ENCODE data around the gene CPB2. TPM values are rescaled to one million over a fixed set of nuclear protein-coding genes. Genes with fewer than 3 reads are reported as not detected.

The CPB2 gene
- total and polyA plus RNA-seq, 7 donors: not detected

GRCh38 chr13:46088821-46089562 is 15.8 kb downstream of the CPB2 start:
- peaks cover 0 to 8% (median 2%) of the 10 kb centered on the region in 3 donors for H3K27me3 ChIP-seq (ENCODE audit: insufficient read depth in 3 of 3, low read length in 2 of 3)
- no peaks in the 10 kb centered on the region for H3K9me3 ChIP-seq
- H3K27ac ChIP-seq: no peak overlapping the region
- WGBS, 3 donors: 76 to 80% (median 78%) methylated on average over 5 of the region's 5 CpGs
- H3K4me3 ChIP-seq: no peak overlapping the region
- TF ChIP-seq, protein P1, sequence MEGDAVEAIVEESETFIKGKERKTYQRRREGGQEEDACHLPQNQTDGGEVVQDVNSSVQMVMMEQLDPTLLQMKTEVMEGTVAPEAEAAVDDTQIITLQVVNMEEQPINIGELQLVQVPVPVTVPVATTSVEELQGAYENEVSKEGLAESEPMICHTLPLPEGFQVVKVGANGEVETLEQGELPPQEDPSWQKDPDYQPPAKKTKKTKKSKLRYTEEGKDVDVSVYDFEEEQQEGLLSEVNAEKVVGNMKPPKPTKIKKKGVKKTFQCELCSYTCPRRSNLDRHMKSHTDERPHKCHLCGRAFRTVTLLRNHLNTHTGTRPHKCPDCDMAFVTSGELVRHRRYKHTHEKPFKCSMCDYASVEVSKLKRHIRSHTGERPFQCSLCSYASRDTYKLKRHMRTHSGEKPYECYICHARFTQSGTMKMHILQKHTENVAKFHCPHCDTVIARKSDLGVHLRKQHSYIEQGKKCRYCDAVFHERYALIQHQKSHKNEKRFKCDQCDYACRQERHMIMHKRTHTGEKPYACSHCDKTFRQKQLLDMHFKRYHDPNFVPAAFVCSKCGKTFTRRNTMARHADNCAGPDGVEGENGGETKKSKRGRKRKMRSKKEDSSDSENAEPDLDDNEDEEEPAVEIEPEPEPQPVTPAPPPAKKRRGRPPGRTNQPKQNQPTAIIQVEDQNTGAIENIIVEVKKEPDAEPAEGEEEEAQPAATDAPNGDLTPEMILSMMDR (IDR thresholded peaks at IDR 0.05): no peak
- intact Hi-C loops (cut with DNase I): no loop called here
- no peaks in the 10 kb centered on the region for H3K4me1 ChIP-seq
- ATAC-seq (no peak), DNase-seq (no peak)
- no peaks in the 10 kb centered on the region for H3K36me3 ChIP-seq (ENCODE audit: insufficient read depth in 1 of 2, low read depth in 1 of 2)

DNA sequence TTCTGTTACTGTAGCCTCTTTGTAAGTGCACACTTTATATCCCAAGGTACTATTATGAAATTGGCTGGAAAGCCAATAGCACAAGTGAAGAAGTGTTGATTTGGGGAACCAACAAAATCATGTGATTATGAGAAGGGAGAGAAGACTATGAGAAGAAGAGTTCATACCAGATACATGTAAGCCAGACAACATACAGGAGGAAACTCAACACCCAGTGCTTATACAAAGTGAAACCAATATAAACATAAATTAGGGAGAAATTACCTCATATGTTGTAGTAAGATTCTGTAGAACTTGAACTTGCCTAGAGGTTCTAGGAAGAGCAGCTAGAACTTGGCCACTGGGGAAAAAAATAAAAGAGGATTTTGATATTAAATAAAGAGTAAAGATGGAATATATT is 17.4 kb downstream of the CPB2 start:
- DNase-seq: no peak
- Histone ChIP-seq H3K9me3 (no peaks in the 10 kb centered on the region), H3K27me3 (ENCODE audit: insufficient read depth in 3 of 3, low read length in 2 of 3) (peaks cover 0 to 6% (median 2%) of the 10 kb centered on the region in 3 donors), H3K4me3 (no peak overlapping the region), H3K36me3 (ENCODE audit: insufficient read depth in 1 of 2, low read depth in 1 of 2) (no peaks in the 10 kb centered on the region), H3K27ac (no peak overlapping the region), H3K4me1 (no peaks in the 10 kb centered on the region)
- TF ChIP-seq, protein P1 (IDR thresholded peaks at IDR 0.05): no peak
- intact Hi-C loops (cut with DNase I): no loop called here
- no peak for ATAC-seq

- H3K4me3 ChIP-seq: no peak overlapping the region
- no peak for ATAC-seq
- intact Hi-C loops (cut with DNase I): no loop called here
- no peak overlapping the region for H3K27ac ChIP-seq
- TF ChIP-seq, protein P1 (IDR thresholded peaks at IDR 0.05): no peak
- H3K27me3 ChIP-seq (ENCODE audit: insufficient read depth in 3 of 3, low read length in 2 of 3): peaks cover 0 to 3% (median 2%) of the 10 kb centered on the region in 3 donors
- no peaks in the 10 kb centered on the region for H3K4me1 ChIP-seq
- no peaks in the 10 kb centered on the region for H3K9me3 ChIP-seq
- 85 to 89% (median 88%) methylated on average over 12 of the region's 12 CpGs for WGBS, 3 donors
- no peaks in the 10 kb centered on the region for H3K36me3 ChIP-seq (ENCODE audit: insufficient read depth in 1 of 2, low read depth in 1 of 2)
- no peak for DNase-seq
Measured at GRCh38 chr13:46086985-46087384, 17.8 kb downstream of the CPB2 start.

GRCh38 chr13:46086421-46086922 is 18.4 kb downstream of the CPB2 start:
- ATAC-seq (no peak), DNase-seq (no peak)
- no peak overlapping the region for H3K4me3 ChIP-seq
- WGBS, 3 donors: 79 to 89% (median 80%) methylated on average over 12 of the region's 12 CpGs
- intact Hi-C loops (cut with DNase I): no loop called here
- no peaks in the 10 kb centered on the region for H3K9me3 ChIP-seq
- H3K27ac ChIP-seq: no peak overlapping the region
- no peaks in the 10 kb centered on the region for H3K4me1 ChIP-seq
- peaks cover 0 to 3% (median 2%) of the 10 kb centered on the region in 3 donors for H3K27me3 ChIP-seq (ENCODE audit: insufficient read depth in 3 of 3, low read length in 2 of 3)
- TF ChIP-seq, protein P1 (IDR thresholded peaks at IDR 0.05): no peak
- H3K36me3 ChIP-seq (ENCODE audit: insufficient read depth in 1 of 2, low read depth in 1 of 2): no peaks in the 10 kb centered on the region
